ENCODE results near the gene PLEKHM3. TPM values are rescaled to one million over a fixed set of nuclear protein-coding genes. Genes with fewer than 3 reads are reported as not detected.

PLEKHM3 gene
- total and polyA plus RNA-seq, 2 experiments from 2014 or later = 3.9 to 8.8 TPM

GRCh38 chr2:207938415-207938814 is 86.9 kb downstream of the PLEKHM3 start:
- no peak overlapping the region for H3K27ac Mint-ChIP-seq
- no peaks in the 10 kb centered on the region for H3K79me2 ChIP-seq (replicated peaks; ENCODE audit: insufficient read depth)
- no peaks in the 10 kb centered on the region for H3K9me3 Mint-ChIP-seq
- no peak overlapping the region for H2AFZ ChIP-seq
- H3K4me3 ChIP-seq = no peak overlapping the region
- ATAC-seq = no peak
- H3K36me3 ChIP-seq (ENCODE audit: insufficient read depth) = no peaks in the 10 kb centered on the region
- no peak overlapping the region for H3K4me2 ChIP-seq
- no peaks in the 10 kb centered on the region for H4K20me1 ChIP-seq (replicated peaks; ENCODE audit: insufficient read depth)
- DNase-seq (ENCODE audit: low spot score) = no peak
- no peaks in the 10 kb centered on the region for H3K36me3 Mint-ChIP-seq (ENCODE audit: low read depth)
- H3K27me3 Mint-ChIP-seq (ENCODE audit: insufficient read depth, low read depth, poor library complexity) = peaks cover 4% of the 10 kb centered on the region
- H3F3A ChIP-seq (replicated peaks; ENCODE audit: low read depth) = no peaks in the 10 kb centered on the region; the same call in 1 of the 2 replicates
- no peak overlapping the region for H3K27ac ChIP-seq (ENCODE audit: low read depth)
- H3K4me3 Mint-ChIP-seq = no peak overlapping the region
- peaks cover 24% of the 10 kb centered on the region for H3K4me1 ChIP-seq (ENCODE audit: insufficient read depth)
- H3K4me1 Mint-ChIP-seq = peaks cover 37% of the 10 kb centered on the region
- H3K9me2 ChIP-seq (ENCODE audit: insufficient read depth) = no peaks in the 10 kb centered on the region
- TF ChIP-seq CTCF (conservative IDR thresholded peaks at IDR 0.05; ENCODE audit: low read depth in 2 of 2) (no peak), NANOG (IDR thresholded peaks at IDR 0.05; ENCODE audit: borderline replicate concordance) (no peak), ZNF331 (CRISPR knock-in tag; IDR thresholded peaks at IDR 0.05; ENCODE audit: low read depth) (no peak), EZH2 (IDR thresholded peaks at IDR 0.05; ENCODE audit: low read depth, unreplicated experiment) (no peak), JUNB (IDR thresholded peaks at IDR 0.05; ENCODE audit: unreplicated experiment) (no peak), POLR2AphosphoS5 (IDR thresholded peaks at IDR 0.05; ENCODE audit: low read depth) (no peak), REST (IDR thresholded peaks at IDR 0.05; ENCODE audit: unreplicated experiment) (no peak), ZNF114 (CRISPR knock-in tag; IDR thresholded peaks at IDR 0.05) (no peak), ZNF462 (CRISPR knock-in tag; IDR thresholded peaks at IDR 0.05) (no peak), STAT1 (IDR thresholded peaks at IDR 0.05; ENCODE audit: unreplicated experiment) (no peak), EZH2phosphoT487 (IDR thresholded peaks at IDR 0.05; ENCODE audit: unreplicated experiment) (no peak)
- no peaks in the 10 kb centered on the region for H3K27me3 ChIP-seq (ENCODE audit: insufficient read depth)

Data from GM23338 (cell line).